GM21390 (cell line): ENCODE measurements around the gene USP17L30.
"Not testable (repeated sequence)": the region's sequence is repeated elsewhere in the genome, so short reads cannot be mapped to it uniquely, and the experiment has no call there.

Experiments
- ATAC-seq: cut with Tn5 transposase; IDR thresholded peaks from one replicate; pipeline ENCODE4 v1.9.1; 2021; ENCODE audit not compliant: unreplicated experiment

Gene USP17L30, protein sequence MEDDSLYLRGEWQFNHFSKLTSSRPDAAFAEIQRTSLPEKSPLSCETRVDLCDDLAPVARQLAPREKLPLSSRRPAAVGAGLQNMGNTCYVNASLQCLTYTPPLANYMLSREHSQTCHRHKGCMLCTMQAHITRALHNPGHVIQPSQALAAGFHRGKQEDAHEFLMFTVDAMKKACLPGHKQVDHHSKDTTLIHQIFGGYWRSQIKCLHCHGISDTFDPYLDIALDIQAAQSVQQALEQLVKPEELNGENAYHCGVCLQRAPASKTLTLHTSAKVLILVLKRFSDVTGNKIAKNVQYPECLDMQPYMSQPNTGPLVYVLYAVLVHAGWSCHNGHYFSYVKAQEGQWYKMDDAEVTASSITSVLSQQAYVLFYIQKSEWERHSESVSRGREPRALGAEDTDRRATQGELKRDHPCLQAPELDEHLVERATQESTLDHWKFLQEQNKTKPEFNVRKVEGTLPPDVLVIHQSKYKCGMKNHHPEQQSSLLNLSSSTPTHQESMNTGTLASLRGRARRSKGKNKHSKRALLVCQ

DNA sequence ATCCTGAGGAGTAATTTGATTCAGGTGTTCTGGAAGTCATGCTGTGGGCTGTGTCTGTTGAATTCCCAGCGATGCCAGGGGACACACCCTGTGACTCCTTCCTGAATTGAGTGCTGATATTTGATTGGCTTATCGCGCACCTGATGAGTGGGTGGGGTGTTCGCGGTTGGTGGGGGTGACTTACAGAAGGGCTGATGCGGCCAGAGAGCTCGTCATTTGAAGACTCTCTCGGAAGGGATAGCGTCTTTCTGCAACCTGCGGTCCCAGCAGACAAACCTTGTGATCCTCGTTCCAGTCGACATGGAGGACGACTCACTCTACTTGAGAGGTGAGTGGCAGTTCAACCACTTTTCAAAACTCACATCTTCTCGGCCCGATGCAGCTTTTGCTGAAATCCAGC lies at the start of gene USP17L30:
Gene USP17L30, plus strand, starts transcription at position 301 of the 400 bp plus-strand sequence. Its CDS starts 0 bp downstream, at position 301.
- ATAC-seq: not testable (repeated sequence)

DNA sequence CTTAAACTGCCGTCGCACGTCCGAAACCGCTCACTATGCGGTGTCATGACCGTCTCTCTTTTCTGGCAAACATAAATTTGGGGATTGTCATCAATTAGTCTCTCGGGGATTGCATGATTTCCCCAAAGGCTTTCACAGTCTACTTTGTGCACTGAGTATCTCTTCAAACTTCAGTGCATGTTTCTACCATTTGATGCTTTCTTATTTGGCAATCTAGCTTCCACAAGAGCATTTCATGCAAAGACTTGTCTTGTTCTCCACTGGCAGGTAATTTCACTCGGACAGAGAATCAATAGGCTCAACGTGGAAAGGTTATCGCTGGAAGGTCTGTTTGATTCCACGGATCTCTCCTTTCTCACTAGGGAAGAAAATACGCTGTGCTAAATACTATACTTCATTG lies 38.7 kb upstream of the USP17L30 start:
- ATAC-seq: not testable (repeated sequence)

DNA sequence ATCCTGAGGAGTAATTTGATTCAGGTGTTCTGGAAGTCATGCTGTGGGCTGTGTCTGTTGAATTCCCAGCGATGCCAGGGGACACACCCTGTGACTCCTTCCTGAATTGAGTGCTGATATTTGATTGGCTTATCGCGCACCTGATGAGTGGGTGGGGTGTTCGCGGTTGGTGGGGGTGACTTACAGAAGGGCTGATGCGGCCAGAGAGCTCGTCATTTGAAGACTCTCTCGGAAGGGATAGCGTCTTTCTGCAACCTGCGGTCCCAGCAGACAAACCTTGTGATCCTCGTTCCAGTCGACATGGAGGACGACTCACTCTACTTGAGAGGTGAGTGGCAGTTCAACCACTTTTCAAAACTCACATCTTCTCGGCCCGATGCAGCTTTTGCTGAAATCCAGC lies 38.1 kb upstream of the USP17L30 start, which contains the start of gene USP17L24:
Gene USP17L24, plus strand, starts transcription at position 301 of the 400 bp plus-strand sequence. Its CDS starts 0 bp downstream, at position 301.
- not testable (repeated sequence) for ATAC-seq

DNA sequence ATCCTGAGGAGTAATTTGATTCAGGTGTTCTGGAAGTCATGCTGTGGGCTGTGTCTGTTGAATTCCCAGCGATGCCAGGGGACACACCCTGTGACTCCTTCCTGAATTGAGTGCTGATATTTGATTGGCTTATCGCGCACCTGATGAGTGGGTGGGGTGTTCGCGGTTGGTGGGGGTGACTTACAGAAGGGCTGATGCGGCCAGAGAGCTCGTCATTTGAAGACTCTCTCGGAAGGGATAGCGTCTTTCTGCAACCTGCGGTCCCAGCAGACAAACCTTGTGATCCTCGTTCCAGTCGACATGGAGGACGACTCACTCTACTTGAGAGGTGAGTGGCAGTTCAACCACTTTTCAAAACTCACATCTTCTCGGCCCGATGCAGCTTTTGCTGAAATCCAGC lies 33.3 kb upstream of the USP17L30 start, which contains the start of gene USP17L25:
Gene USP17L25, plus strand, starts transcription at position 301 of the 400 bp plus-strand sequence. Its CDS starts 0 bp downstream, at position 301.
- not testable (repeated sequence) for ATAC-seq

DNA sequence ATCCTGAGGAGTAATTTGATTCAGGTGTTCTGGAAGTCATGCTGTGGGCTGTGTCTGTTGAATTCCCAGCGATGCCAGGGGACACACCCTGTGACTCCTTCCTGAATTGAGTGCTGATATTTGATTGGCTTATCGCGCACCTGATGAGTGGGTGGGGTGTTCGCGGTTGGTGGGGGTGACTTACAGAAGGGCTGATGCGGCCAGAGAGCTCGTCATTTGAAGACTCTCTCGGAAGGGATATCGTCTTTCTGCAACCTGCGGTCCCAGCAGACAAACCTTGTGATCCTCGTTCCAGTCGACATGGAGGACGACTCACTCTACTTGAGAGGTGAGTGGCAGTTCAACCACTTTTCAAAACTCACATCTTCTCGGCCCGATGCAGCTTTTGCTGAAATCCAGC lies 28.6 kb upstream of the USP17L30 start, which contains the start of gene USP17L26:
Gene USP17L26, plus strand, starts transcription at position 301 of the 400 bp plus-strand sequence. Its CDS starts 0 bp downstream, at position 301.
- not testable (repeated sequence) for ATAC-seq

DNA sequence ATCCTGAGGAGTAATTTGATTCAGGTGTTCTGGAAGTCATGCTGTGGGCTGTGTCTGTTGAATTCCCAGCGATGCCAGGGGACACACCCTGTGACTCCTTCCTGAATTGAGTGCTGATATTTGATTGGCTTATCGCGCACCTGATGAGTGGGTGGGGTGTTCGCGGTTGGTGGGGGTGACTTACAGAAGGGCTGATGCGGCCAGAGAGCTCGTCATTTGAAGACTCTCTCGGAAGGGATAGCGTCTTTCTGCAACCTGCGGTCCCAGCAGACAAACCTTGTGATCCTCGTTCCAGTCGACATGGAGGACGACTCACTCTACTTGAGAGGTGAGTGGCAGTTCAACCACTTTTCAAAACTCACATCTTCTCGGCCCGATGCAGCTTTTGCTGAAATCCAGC lies 23.8 kb upstream of the USP17L30 start, which contains the start of gene USP17L5:
Gene USP17L5, plus strand, starts transcription at position 301 of the 400 bp plus-strand sequence. Its CDS starts 0 bp downstream, at position 301.
- ATAC-seq: not testable (repeated sequence)

DNA sequence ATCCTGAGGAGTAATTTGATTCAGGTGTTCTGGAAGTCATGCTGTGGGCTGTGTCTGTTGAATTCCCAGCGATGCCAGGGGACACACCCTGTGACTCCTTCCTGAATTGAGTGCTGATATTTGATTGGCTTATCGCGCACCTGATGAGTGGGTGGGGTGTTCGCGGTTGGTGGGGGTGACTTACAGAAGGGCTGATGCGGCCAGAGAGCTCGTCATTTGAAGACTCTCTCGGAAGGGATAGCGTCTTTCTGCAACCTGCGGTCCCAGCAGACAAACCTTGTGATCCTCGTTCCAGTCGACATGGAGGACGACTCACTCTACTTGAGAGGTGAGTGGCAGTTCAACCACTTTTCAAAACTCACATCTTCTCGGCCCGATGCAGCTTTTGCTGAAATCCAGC lies 19.1 kb upstream of the USP17L30 start, which contains the start of gene USP17L27:
Gene USP17L27, plus strand, starts transcription at position 301 of the 400 bp plus-strand sequence. Its CDS starts 0 bp downstream, at position 301.
- ATAC-seq: not testable (repeated sequence)

DNA sequence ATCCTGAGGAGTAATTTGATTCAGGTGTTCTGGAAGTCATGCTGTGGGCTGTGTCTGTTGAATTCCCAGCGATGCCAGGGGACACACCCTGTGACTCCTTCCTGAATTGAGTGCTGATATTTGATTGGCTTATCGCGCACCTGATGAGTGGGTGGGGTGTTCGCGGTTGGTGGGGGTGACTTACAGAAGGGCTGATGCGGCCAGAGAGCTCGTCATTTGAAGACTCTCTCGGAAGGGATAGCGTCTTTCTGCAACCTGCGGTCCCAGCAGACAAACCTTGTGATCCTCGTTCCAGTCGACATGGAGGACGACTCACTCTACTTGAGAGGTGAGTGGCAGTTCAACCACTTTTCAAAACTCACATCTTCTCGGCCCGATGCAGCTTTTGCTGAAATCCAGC lies 14.3 kb upstream of the USP17L30 start, which contains the start of gene USP17L28:
Gene USP17L28, plus strand, starts transcription at position 301 of the 400 bp plus-strand sequence. Its CDS starts 0 bp downstream, at position 301.
- ATAC-seq: not testable (repeated sequence)

DNA sequence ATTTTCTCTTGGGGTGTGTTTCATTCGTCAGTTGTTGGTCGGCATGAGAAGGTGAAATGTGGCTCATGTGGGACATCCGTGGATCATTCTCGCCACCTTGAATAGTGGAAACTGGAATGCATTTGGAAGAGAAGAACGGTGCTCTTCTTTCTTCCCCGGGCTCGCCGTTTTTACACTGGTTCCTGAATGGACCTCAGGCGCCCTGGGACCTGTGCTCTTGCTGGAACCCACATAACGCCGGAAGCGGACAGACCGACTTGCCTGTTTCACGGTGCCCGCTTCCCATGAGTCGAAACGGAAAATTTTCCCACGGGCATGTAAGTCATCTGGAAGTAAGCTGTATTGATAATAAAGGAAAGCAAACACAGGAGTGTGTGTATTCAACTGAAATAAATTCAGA lies 12.1 kb upstream of the USP17L30 start:
- ATAC-seq: not testable (repeated sequence)

DNA sequence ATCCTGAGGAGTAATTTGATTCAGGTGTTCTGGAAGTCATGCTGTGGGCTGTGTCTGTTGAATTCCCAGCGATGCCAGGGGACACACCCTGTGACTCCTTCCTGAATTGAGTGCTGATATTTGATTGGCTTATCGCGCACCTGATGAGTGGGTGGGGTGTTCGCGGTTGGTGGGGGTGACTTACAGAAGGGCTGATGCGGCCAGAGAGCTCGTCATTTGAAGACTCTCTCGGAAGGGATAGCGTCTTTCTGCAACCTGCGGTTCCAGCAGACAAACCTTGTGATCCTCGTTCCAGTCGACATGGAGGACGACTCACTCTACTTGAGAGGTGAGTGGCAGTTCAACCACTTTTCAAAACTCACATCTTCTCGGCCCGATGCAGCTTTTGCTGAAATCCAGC lies 9.6 kb upstream of the USP17L30 start, which contains the start of gene USP17L29:
Gene USP17L29, plus strand, starts transcription at position 301 of the 400 bp plus-strand sequence. Its CDS starts 0 bp downstream, at position 301.
- ATAC-seq: not testable (repeated sequence)

DNA sequence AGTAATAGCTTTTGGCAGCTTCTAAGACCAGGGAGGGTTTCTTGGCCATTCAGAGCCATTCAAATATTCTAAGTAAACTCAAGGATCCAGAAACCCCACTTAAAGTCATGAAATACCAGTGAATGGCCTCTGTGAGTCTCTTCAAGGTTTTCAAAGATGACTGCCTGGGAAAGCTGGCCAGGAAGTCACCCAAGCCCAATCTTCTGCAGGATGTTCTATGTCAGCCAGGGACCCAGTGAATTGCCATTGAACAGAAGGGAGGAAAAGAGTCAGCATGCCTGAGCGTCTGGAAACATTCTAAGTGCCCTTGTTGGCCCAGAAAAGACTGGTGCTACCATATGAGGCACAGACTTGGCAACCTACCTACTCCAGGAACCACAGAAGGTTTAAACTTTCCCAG lies 17.0 kb downstream of the USP17L30 start:
- not testable (repeated sequence) for ATAC-seq

DNA sequence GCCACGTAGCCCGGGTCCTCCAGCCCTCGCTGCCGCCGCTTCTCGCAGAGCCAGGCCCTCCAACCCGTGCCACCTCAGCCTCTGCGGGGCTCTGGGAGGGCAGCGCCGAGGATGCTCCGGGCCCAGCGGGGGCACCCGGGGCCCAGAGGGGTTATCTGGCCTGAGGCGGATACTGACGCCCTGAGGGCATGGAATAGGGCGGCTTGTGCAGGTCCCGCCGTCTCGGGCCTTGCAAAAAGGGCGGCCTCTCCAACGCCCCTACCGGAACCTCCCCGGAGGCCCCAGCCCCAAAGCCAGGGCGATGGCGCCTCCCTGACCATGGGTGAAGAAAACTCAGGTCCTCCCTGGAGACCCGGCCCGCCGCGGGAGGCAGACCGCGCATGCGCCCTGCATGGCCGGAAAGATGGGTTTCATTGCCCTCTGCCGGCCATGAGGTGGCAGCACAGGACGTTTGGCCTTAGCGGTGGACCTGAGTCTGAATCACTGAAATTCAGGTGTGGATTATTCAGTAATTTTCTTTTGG lies 18.1 kb downstream of the USP17L30 start:
- ATAC-seq: not testable (repeated sequence)

DNA sequence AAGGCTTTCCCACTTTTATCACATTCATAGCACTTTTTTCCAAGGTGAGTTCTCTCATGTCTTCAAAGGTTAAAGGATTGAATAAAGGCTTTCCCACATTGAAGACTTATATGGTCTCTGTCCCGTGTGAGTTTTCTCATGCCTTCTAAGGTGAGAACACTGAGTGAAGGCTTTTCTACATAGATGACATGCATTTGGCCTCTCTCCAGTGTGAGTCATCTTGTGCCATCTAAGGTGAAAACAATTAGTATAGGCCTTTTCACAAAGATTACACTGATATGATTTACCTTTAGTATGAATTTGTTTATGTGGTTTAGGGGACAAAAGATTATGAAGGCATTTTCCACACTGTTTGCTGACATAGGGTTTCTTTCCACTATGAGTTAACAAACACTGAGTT lies 21.2 kb downstream of the USP17L30 start:
- no peak for ATAC-seq

DNA sequence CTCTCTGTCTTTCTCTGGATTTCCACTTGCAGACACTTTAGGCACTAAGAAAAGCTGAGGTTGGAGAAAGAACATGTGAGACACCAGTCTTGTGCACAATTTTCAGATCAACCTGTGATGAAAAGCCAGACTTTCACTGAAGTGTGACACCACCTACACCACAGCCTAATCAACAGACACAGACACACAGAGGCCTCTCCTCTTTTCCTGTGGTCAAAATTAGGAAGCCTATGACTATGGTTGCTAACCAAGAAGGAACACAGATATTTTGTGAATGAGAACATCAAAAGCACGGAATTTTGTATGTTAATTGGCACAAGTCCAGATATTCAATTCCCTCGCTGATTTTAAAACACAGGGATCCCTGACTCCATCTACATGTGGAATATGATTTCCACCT lies 26.1 kb downstream of the USP17L30 start:
- not testable (repeated sequence) for ATAC-seq

DNA sequence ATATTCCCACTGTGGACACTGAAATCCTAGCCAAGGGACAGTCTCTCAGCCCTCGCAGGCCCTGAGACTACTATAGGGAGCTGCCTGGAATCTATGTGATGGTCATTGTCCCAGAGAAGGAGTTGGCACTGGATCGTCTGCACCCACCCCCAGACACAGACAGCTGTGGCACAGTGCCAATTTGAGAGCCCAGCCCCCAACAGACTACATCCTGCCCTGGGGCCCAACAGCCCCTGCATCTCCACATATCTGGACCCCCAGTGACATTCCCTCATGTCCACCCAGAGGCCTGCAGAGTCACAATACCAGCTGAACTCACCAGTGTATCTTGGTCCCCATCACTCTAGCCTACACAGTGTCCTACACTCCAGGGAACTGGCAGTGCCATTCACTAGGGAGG lies 42.8 kb downstream of the USP17L30 start:
- not testable (repeated sequence) for ATAC-seq

DNA sequence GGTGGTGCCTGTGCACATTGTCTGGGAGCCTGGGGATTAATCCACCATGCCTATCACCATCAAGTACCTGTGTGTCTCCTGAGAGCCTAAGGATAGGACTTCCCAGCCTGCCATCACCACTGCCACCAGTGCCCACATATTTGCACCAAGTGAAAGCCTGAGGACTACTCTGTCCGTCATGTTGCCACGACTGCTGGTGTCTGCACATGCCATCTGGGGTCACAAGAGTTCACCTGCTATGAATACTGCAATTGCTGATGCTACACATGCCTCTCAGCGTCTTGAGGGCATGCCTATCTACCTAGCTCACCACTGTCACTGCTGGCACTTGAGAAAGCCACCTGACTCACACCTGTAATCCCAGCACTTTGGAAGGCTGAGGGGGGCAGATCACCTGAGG lies 43.6 kb downstream of the USP17L30 start:
- not testable (repeated sequence) for ATAC-seq

DNA sequence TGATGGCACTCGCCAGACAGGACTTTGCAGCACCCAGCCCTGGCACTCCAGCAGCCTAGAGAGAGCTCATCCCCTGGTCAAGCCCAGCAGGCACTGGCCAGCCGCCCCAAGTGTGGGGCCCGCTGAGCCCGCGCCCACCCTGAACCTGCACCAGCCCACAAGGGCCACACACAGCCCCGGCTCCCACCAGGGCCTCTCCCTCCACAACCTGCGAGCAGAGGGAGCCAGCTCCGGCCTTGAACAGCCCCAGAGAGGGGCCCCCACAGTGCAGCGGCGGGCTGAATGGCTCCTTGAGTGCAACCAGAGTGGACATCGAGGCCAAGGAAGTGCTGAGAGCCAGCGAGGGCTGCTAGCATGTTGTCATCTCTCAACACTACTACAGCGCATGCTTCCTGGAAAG lies 46.9 kb downstream of the USP17L30 start:
- ATAC-seq: no peak
